ENCODE results near the gene KLHL15. TPM values are rescaled to one million over a fixed set of nuclear protein-coding genes. Genes with fewer than 3 reads are reported as not detected.
A peak's percentile ranks its signal among the peaks of the same experiment; 100 is the strongest.

KLHL15 gene
- total RNA-seq, 2 experiments from 2014 or later, result 13.4 to 13.8 TPM

- POLR2A ChIA-PET, result interaction anchor here (0.6 kb wide), 3 partner anchors 11 to 32 kb away, joined by 3 read pairs; no protein-coding TSS in a partner anchor
- CTCF ChIA-PET (ENCODE audit: unreplicated experiment), result no interaction called here
- no peak overlapping the region for H3K27ac ChIP-seq (ENCODE audit: low read depth, low read length, poor library complexity, severe bottlenecking)
- intact Hi-C loops (cut with micrococcal nuclease; ENCODE audit: unreplicated experiment), result loop anchor here (10.0 kb wide), 1 partner anchor 134 kb away; no protein-coding TSS in a partner anchor
- H3K79me2 ChIP-seq (ENCODE audit: insufficient read depth, low read depth, low read length), result peaks cover 91% of the 10 kb centered on the region
- TF ChIP-seq EZH2phosphoT487 (IDR thresholded peaks at IDR 0.05; ENCODE audit: borderline replicate concordance, low read depth, low read length), result no peak
- TF ChIP-seq CTCF (conservative IDR thresholded peaks at IDR 0.05; ENCODE audit: low read length), result no peak
- BruUV-seq (replicated peaks), result no TSS peak
- no peaks in the 10 kb centered on the region for H3K9me2 ChIP-seq (ENCODE audit: insufficient read depth, low read length)
- peak overlapping the region; percentile 29 for H3K4me3 ChIP-seq (ENCODE audit: low read depth, low read length, poor library complexity, severe bottlenecking)
- DNase-seq (ENCODE audit: low spot score), result no peak
- H3K4me1 ChIP-seq (ENCODE audit: insufficient read depth, low read length, poor library complexity, severe bottlenecking), result peaks cover 25% of the 10 kb centered on the region
- no peak overlapping the region for H2AFZ ChIP-seq (ENCODE audit: low read length)
- H3K9me3 ChIP-seq (ENCODE audit: low read length), result no peaks in the 10 kb centered on the region
- H3K4me2 ChIP-seq (ENCODE audit: low read length), result peak overlapping the region; percentile 24
- peaks cover 21% of the 10 kb centered on the region; the same call in 1 of the 2 replicates for H4K20me1 ChIP-seq (ENCODE audit: insufficient read depth, low read length)
- H3K36me3 ChIP-seq (ENCODE audit: insufficient read depth, low read length), result peaks cover 64% of the 10 kb centered on the region
These were observed 6.6 kb downstream of the KLHL15 start for GRCh38 chrX:24020306-24020876.

GRCh38 chrX:24019448-24019847 is 7.5 kb downstream of the KLHL15 start:
- Histone ChIP-seq H3K36me3 (ENCODE audit: insufficient read depth, low read length) (peaks cover 73% of the 10 kb centered on the region), H2AFZ (ENCODE audit: low read length) (no peak overlapping the region), H3K9me2 (ENCODE audit: insufficient read depth, low read length) (no peaks in the 10 kb centered on the region), H3K9me3 (ENCODE audit: low read length) (no peaks in the 10 kb centered on the region), H3K4me3 (ENCODE audit: low read depth, low read length, poor library complexity, severe bottlenecking) (no peak overlapping the region), H3K4me2 (ENCODE audit: low read length) (0 out of 2 replicates have a peak overlapping the region, but pooled peaks have one; percentile 24), H3K27ac (ENCODE audit: low read depth, low read length, poor library complexity, severe bottlenecking) (no peak overlapping the region), H3K4me1 (ENCODE audit: insufficient read depth, low read length, poor library complexity, severe bottlenecking) (peaks cover 25% of the 10 kb centered on the region), H3K79me2 (ENCODE audit: insufficient read depth, low read depth, low read length) (peaks cover 95% of the 10 kb centered on the region), H4K20me1 (ENCODE audit: insufficient read depth, low read length) (peaks cover 21% of the 10 kb centered on the region; the same call in 1 of the 2 replicates)
- BruUV-seq (replicated peaks), result no TSS peak
- TF ChIP-seq CTCF (conservative IDR thresholded peaks at IDR 0.05; ENCODE audit: low read length) (no peak), EZH2phosphoT487 (IDR thresholded peaks at IDR 0.05; ENCODE audit: borderline replicate concordance, low read depth, low read length) (no peak)
- intact Hi-C loops (cut with micrococcal nuclease; ENCODE audit: unreplicated experiment), result no loop called here
- DNase-seq (ENCODE audit: low spot score), result no peak
- CTCF ChIA-PET (ENCODE audit: unreplicated experiment), result no interaction called here
- POLR2A ChIA-PET, result no interaction called here

GRCh38 chrX:24018809-24019208 is 8.2 kb downstream of the KLHL15 start:
- intact Hi-C loops (cut with micrococcal nuclease; ENCODE audit: unreplicated experiment), result no loop called here
- Histone ChIP-seq H2AFZ (ENCODE audit: low read length) (no peak overlapping the region), H3K9me3 (ENCODE audit: low read length) (no peaks in the 10 kb centered on the region), H3K4me3 (ENCODE audit: low read depth, low read length, poor library complexity, severe bottlenecking) (no peak overlapping the region), H3K36me3 (ENCODE audit: insufficient read depth, low read length) (peaks cover 78% of the 10 kb centered on the region), H3K4me2 (ENCODE audit: low read length) (no peak overlapping the region), H3K4me1 (ENCODE audit: insufficient read depth, low read length, poor library complexity, severe bottlenecking) (peaks cover 25% of the 10 kb centered on the region), H3K27ac (ENCODE audit: low read depth, low read length, poor library complexity, severe bottlenecking) (no peak overlapping the region), H3K9me2 (ENCODE audit: insufficient read depth, low read length) (no peaks in the 10 kb centered on the region), H3K79me2 (ENCODE audit: insufficient read depth, low read depth, low read length) (peaks cover 95% of the 10 kb centered on the region), H4K20me1 (ENCODE audit: insufficient read depth, low read length) (peaks cover 21% of the 10 kb centered on the region; the same call in 1 of the 2 replicates)
- BruUV-seq (replicated peaks), result no TSS peak
- DNase-seq (ENCODE audit: low spot score), result no peak
- TF ChIP-seq CTCF (conservative IDR thresholded peaks at IDR 0.05; ENCODE audit: low read length) (no peak), EZH2phosphoT487 (IDR thresholded peaks at IDR 0.05; ENCODE audit: borderline replicate concordance, low read depth, low read length) (no peak)
- ChIA-PET CTCF (ENCODE audit: unreplicated experiment) (no interaction called here), POLR2A (no interaction called here)

Data from OCI-LY7 (cell line).